Sigmoid colon (tissue), 7 donors: ENCODE measurements around the gene FBXL7. TPM values are rescaled to one million over a fixed set of nuclear protein-coding genes. Genes with fewer than 3 reads are reported as not detected.

Source experiments
- DNase-seq: peaks from one replicate; pipeline ENCODE4 v3.0.0-alpha.2; 2019
- H3K27ac ChIP-seq, 4 donors: fragments of 200-600 bp; sonication (generic); one replicate each; pipeline ENCODE4 v1.5.1; 2016 to 2019; ENCODE audit warnings: mild to moderate bottlenecking in 1 of 4
- H3K27me3 ChIP-seq, 3 donors: fragments of 200-600 bp; sonication (generic); one replicate each; pipeline ENCODE4 v1.5.1; 2019; ENCODE audit warnings: mild to moderate bottlenecking in 1 of 3
- H3K36me3 ChIP-seq, 4 donors: fragments of 200-600 bp; sonication (generic); one replicate each; pipeline ENCODE4 v1.5.1; 2016 to 2019
- H3K4me1 ChIP-seq, 4 donors: fragments of 200-600 bp; sonication (generic); one replicate each; pipeline ENCODE4 v1.5.1; 2017 to 2019
- H3K4me3 ChIP-seq, 4 donors: fragments of 200-600 bp; sonication (generic); one replicate each; pipeline ENCODE4 v1.5.1; 2017 to 2019; ENCODE audit warnings: mild to moderate bottlenecking in 2 of 4, moderate library complexity in 1 of 4
- H3K9me3 ChIP-seq, 4 donors: fragments of 200-600 bp in 3 of 4; sonication (generic) in 3 of 4; one replicate each; pipeline versions ENCODE4 v1.5.1 to v1.6.1; 2013 to 2019
- CTCF ChIP-seq, 4 experiments: fragments of 450-650 bp in 3 of 4; fragments of 200-600 bp in 1 of 4; IDR thresholded peaks; one replicate each; pipeline ENCODE4 v1.5.1; 2016 to 2019; ENCODE audit warnings: antibody characterized with exemption in 4 of 4, mild to moderate bottlenecking in 3 of 4, moderate library complexity in 2 of 4
- EP300 ChIP-seq, 4 donors: sonication (generic); formaldehyde crosslinking; IDR thresholded peaks; one replicate each; pipeline ENCODE4 v1.6.1; 2017; ENCODE audit warnings: antibody characterized with exemption in 4 of 4
- POLR2A ChIP-seq, 2 donors: fragments of 450-650 bp; IDR thresholded peaks; one replicate each; pipeline ENCODE4 v1.6.1; 2016; ENCODE audit warnings: antibody characterized with exemption in 2 of 2, mild to moderate bottlenecking in 2 of 2, moderate library complexity in 2 of 2
- POLR2AphosphoS5 ChIP-seq, 4 donors: sonication (generic); formaldehyde crosslinking; IDR thresholded peaks; one replicate each; pipeline ENCODE4 v1.6.1; 2017; ENCODE audit warnings: antibody characterized with exemption in 4 of 4
- WGBS, 2 donors: extraction: QIAGEN DNeasy Blood & Tissue Kit; methylation state at CpG; one replicate each; pipeline ENCODE4 v1.1.7; 2013; 5-methylcytosine and 5-hydroxymethylcytosine counted together
- intact Hi-C: fragments of 100-400 bp; cut with DNase I; formaldehyde crosslinking; loops from one replicate; pipeline ENCODE4 v1.15.1; 2023
- polyA plus RNA-seq, 3 donors: library from polyadenylated mRNA; stranded (reverse); fragments of 200-250 nt; gene quantifications; one replicate each; pipeline ENCODE4 v1.2.3, GENCODE V29; 2013
- total RNA-seq, 4 donors: library from RNA; depleted of rRNA; stranded (reverse); fragments of >200 nt; gene quantifications; one replicate each; pipeline ENCODE4 v1.1.0, GENCODE V29; 2016
- donor health status: healthy with polysubstance abuse.
- donor health status: Bipolar disorder and iron deficiency.
- donor health status: healthy.

Gene FBXL7
- total and polyA plus RNA-seq, 7 donors = 0.92 to 44.3 (median 18.2) TPM

- DNase-seq = no peak
- H3K27me3 ChIP-seq = no peaks in the 10 kb centered on the region
- H3K27ac ChIP-seq = no peak overlapping the region
- H3K4me1 ChIP-seq = peaks cover 0 to 18% (median 10%) of the 10 kb centered on the region in 4 donors
- H3K4me3 ChIP-seq = no peak overlapping the region
- TF ChIP-seq EP300 (IDR thresholded peaks at IDR 0.05) (no peak), CTCF (IDR thresholded peaks at IDR 0.05) (no peak), POLR2AphosphoS5 (IDR thresholded peaks at IDR 0.05) (no peak), POLR2A (IDR thresholded peaks at IDR 0.05) (no peak)
- no peaks in the 10 kb centered on the region for H3K9me3 ChIP-seq
- WGBS, 2 donors = 88 to 93% methylated on average over 4 of the region's 4 CpGs
- no peaks in the 10 kb centered on the region for H3K36me3 ChIP-seq
- intact Hi-C loops = no loop called here
Measured at GRCh38 chr5:15634591-15635288, 134.8 kb downstream of the FBXL7 start.

GRCh38 chr5:15635289-15635616 lies 135.3 kb downstream of the FBXL7 start:
- TF ChIP-seq POLR2AphosphoS5 (IDR thresholded peaks at IDR 0.05) (no peak), POLR2A (IDR thresholded peaks at IDR 0.05) (no peak), CTCF (IDR thresholded peaks at IDR 0.05) (no peak), EP300 (IDR thresholded peaks at IDR 0.05) (no peak)
- Histone ChIP-seq H3K27ac (no peak overlapping the region), H3K4me1 (peaks cover 0 to 14% (median 9%) of the 10 kb centered on the region in 4 donors), H3K27me3 (no peaks in the 10 kb centered on the region), H3K9me3 (no peaks in the 10 kb centered on the region), H3K4me3 (no peak overlapping the region), H3K36me3 (no peaks in the 10 kb centered on the region)
- 82 to 87% methylated on average over 1 of the region's 1 CpG for WGBS, 2 donors
- no peak for DNase-seq
- intact Hi-C loops = no loop called here

GRCh38 chr5:15637345-15637744 lies 137.4 kb downstream of the FBXL7 start:
- Histone ChIP-seq H3K9me3 (no peaks in the 10 kb centered on the region), H3K4me1 (peaks cover 0 to 14% (median 8%) of the 10 kb centered on the region in 4 donors), H3K36me3 (no peaks in the 10 kb centered on the region), H3K27me3 (no peaks in the 10 kb centered on the region), H3K27ac (no peak overlapping the region), H3K4me3 (no peak overlapping the region)
- TF ChIP-seq POLR2A (IDR thresholded peaks at IDR 0.05) (no peak), POLR2AphosphoS5 (IDR thresholded peaks at IDR 0.05) (no peak), CTCF (IDR thresholded peaks at IDR 0.05) (no peak)
- 88 to 94% methylated on average over 1 of the region's 1 CpG for WGBS, 2 donors
- intact Hi-C loops = no loop called here
- no peak for DNase-seq

- Histone ChIP-seq H3K4me1 (peaks cover 0 to 15% (median 12%) of the 10 kb centered on the region in 4 donors), H3K27ac (no peak overlapping the region), H3K9me3 (no peaks in the 10 kb centered on the region), H3K36me3 (no peaks in the 10 kb centered on the region), H3K4me3 (no peak overlapping the region), H3K27me3 (no peaks in the 10 kb centered on the region)
- 50 to 68% methylated on average over 2 of the region's 2 CpGs for WGBS, 2 donors
- intact Hi-C loops = no loop called here
- no peak for DNase-seq
- no peak for TF ChIP-seq POLR2AphosphoS5 (IDR thresholded peaks at IDR 0.05)
- TF ChIP-seq EP300 (IDR thresholded peaks at IDR 0.05) = no peak
- no peak for TF ChIP-seq CTCF (IDR thresholded peaks at IDR 0.05)
- TF ChIP-seq POLR2A (IDR thresholded peaks at IDR 0.05) = no peak
Measured at GRCh38 chr5:15637886-15638285, 137.9 kb downstream of the FBXL7 start.

- no peaks in the 10 kb centered on the region for H3K27me3 ChIP-seq
- H3K4me1 ChIP-seq = peaks cover 0 to 19% (median 16%) of the 10 kb centered on the region in 4 donors
- intact Hi-C loops = no loop called here
- H3K4me3 ChIP-seq = no peak overlapping the region
- TF ChIP-seq POLR2AphosphoS5 (IDR thresholded peaks at IDR 0.05) (no peak), EP300 (IDR thresholded peaks at IDR 0.05) (no peak), POLR2A (IDR thresholded peaks at IDR 0.05) (no peak), CTCF (IDR thresholded peaks at IDR 0.05) (no peak)
- no peaks in the 10 kb centered on the region for H3K36me3 ChIP-seq
- DNase-seq = no peak
- H3K27ac ChIP-seq = no peak overlapping the region
- no peaks in the 10 kb centered on the region for H3K9me3 ChIP-seq
- 91 to 93% methylated on average over 6 of the region's 6 CpGs for WGBS, 2 donors
Measured at GRCh38 chr5:15638296-15638695, 138.3 kb downstream of the FBXL7 start.
